NCI-H82 treated with DMSO at 0.1 percent for 48 hours (cell line): ENCODE data around the gene HNRNPK.
"Not testable (repeated sequence)": the region's sequence is repeated elsewhere in the genome, so short reads cannot be mapped to it uniquely, and the experiment has no call there.

ENCODE experiments used
- DNase-seq: peaks from one replicate; lab custom pipeline; 2025; ENCODE audit not compliant: unreplicated experiment; lab: John Stamatoyannopoulos, UW

HNRNPK gene

GRCh38 chr9:83977196-83977595 is 2.8 kb downstream of the HNRNPK start:
- no peak for DNase-seq

GRCh38 chr9:83976372-83976771 is 3.6 kb downstream of the HNRNPK start:
- DNase-seq = no peak

GRCh38 chr9:83975300-83975699 is 4.7 kb downstream of the HNRNPK start:
- no peak for DNase-seq

GRCh38 chr9:83972286-83972685 is 7.7 kb downstream of the HNRNPK start:
- no peak for DNase-seq

GRCh38 chr9:83971485-83971884 is 8.5 kb downstream of the HNRNPK start:
- DNase-seq = no peak

GRCh38 chr9:83969602-83970001 is 10.4 kb downstream of the HNRNPK start:
- DNase-seq = no peak

- DNase-seq = no peak
These were observed 12.9 kb downstream of the HNRNPK start for GRCh38 chr9:83967073-83967472.

GRCh38 chr9:83966209-83966582 is 13.8 kb downstream of the HNRNPK start:
- no peak for DNase-seq

GRCh38 chr9:83965350-83966208 is 14.4 kb downstream of the HNRNPK start:
- peak; percentile 36 for DNase-seq

GRCh38 chr9:83964973-83965349 is 15.1 kb downstream of the HNRNPK start:
- no peak for DNase-seq

GRCh38 chr9:83962165-83962564 is 17.9 kb downstream of the HNRNPK start:
- DNase-seq = no peak

- DNase-seq = no peak
These were observed 19.0 kb downstream of the HNRNPK start for GRCh38 chr9:83960991-83961390.

- DNase-seq = no peak
These were observed 21.0 kb downstream of the HNRNPK start for GRCh38 chr9:83959061-83959460.

GRCh38 chr9:83957248-83957513 is 22.8 kb downstream of the HNRNPK start:
- no peak for DNase-seq

- DNase-seq = no peak
These were observed 23.4 kb downstream of the HNRNPK start for GRCh38 chr9:83956436-83957247.

GRCh38 chr9:83956086-83956435 is 24.0 kb downstream of the HNRNPK start:
- DNase-seq = no peak

GRCh38 chr9:83948096-83948495 is 31.9 kb downstream of the HNRNPK start:
- not testable (repeated sequence) for DNase-seq

- no peak for DNase-seq
These were observed 39.3 kb downstream of the HNRNPK start for GRCh38 chr9:83940590-83941303.

GRCh38 chr9:83937861-83938455 is 42.1 kb downstream of the HNRNPK start:
- peak; percentile 16 for DNase-seq

GRCh38 chr9:83936523-83936922 is 43.5 kb downstream of the HNRNPK start:
- DNase-seq = no peak

GRCh38 chr9:83935276-83935935 is 44.6 kb downstream of the HNRNPK start:
- no peak for DNase-seq
